Caco-2 (cell line): ENCODE data around the gene PTER. TPM values are rescaled to one million over a fixed set of nuclear protein-coding genes. Genes with fewer than 3 reads are reported as not detected.

ENCODE experiments used
- BruUV-seq: library from RNA; stranded (reverse); fragments of 400-500 nt; replicated peaks from 2 replicates; lab custom pipeline; 2021; lab: Mats Ljungman, UMichigan
- CTCF ChIA-PET: fragments of 300-600 bp; sonication (Branson Sonifier 250); formaldehyde crosslinking; loops from one replicate; lab custom pipeline; 2022; ENCODE audit warnings: antibody characterized with exemption; lab: Charles Lee
- POLR2A ChIA-PET: fragments of 300-600 bp; sonication (Branson Sonifier 250); formaldehyde crosslinking; loops from one replicate; lab custom pipeline; 2022; ENCODE audit warnings: antibody characterized with exemption; lab: Charles Lee
- DNase-seq, 2 experiments: peaks; one replicate each; pipeline versions ENCODE4 v3.0.0 to v3.0.0-alpha.2; 2020 to 2022
- H3K27me3 ChIP-seq: replicated peaks from 2 replicates; pipeline ENCODE4 v1.6.0; 2011; ENCODE audit warnings: low read length; ENCODE audit not compliant: control insufficient read depth, insufficient read depth
- H3K36me3 ChIP-seq: 2 replicates; pipeline ENCODE4 v1.5.1; 2011; ENCODE audit warnings: low read length; ENCODE audit not compliant: control insufficient read depth, insufficient read depth
- H3K4me1 ChIP-seq: fragments of 250-450 bp; sonication (Bioruptor Pico); 2 replicates; pipeline ENCODE4 v1.5.1; 2020; ENCODE audit warnings: mild to moderate bottlenecking
- H3K4me3 ChIP-seq: 2 replicates; pipeline ENCODE4 v1.5.1; 2011; ENCODE audit warnings: low read depth, mild to moderate bottlenecking, control low read depth, low read length
- H3K9me3 ChIP-seq: fragments of 250-450 bp; sonication (Bioruptor Pico); 2 replicates; pipeline ENCODE4 v1.5.1; 2020; ENCODE audit warnings: mild to moderate bottlenecking, moderate library complexity
- H3K27ac Mint-ChIP-seq: one replicate; pipeline ENCODE4 v1.8.0; 2022; ENCODE audit warnings: mixed read lengths; ENCODE audit not compliant: unreplicated experiment
- H3K27me3 Mint-ChIP-seq: one replicate; pipeline ENCODE4 v1.8.0; 2022; ENCODE audit warnings: mixed read lengths; ENCODE audit not compliant: insufficient read depth, unreplicated experiment
- H3K36me3 Mint-ChIP-seq: one replicate; pipeline ENCODE4 v1.8.0; 2022; ENCODE audit warnings: mild to moderate bottlenecking, mixed read lengths; ENCODE audit not compliant: insufficient read depth, unreplicated experiment
- H3K4me1 Mint-ChIP-seq: one replicate; pipeline ENCODE4 v1.8.0; 2022; ENCODE audit warnings: low read depth, mixed read lengths; ENCODE audit not compliant: unreplicated experiment
- H3K4me3 Mint-ChIP-seq: one replicate; pipeline ENCODE4 v1.8.0; 2022; ENCODE audit warnings: mild to moderate bottlenecking, moderate library complexity, mixed read lengths; ENCODE audit not compliant: unreplicated experiment
- H3K9me3 Mint-ChIP-seq: one replicate; pipeline ENCODE4 v1.8.0; 2022; ENCODE audit warnings: mixed read lengths; ENCODE audit not compliant: unreplicated experiment
- intact Hi-C: fragments of 100-400 bp; cut with micrococcal nuclease; formaldehyde crosslinking; loops from one replicate; pipeline ENCODE4 v1.10.0; 2022; ENCODE audit not compliant: unreplicated experiment
- total RNA-seq: library from RNA; stranded (reverse); gene quantifications from 2 replicates; pipeline ENCODE4 v1.2.3, GENCODE V29; 2022
- TF ChIP-seq, protein P1 (sequence below), 2 experiments: fragments of 200-600 bp in 1 of 2; IDR thresholded peaks; 1 replicate in 1 of 2; 2 replicates in 1 of 2; pipeline versions ENCODE4 v1.5.1 to v1.8.0; 2011 to 2022; ENCODE audit warnings: antibody characterized with exemption in 1 of 2, control low read depth in 1 of 2, inconsistent platforms in 1 of 2, low read depth in 1 of 2, low read length in 1 of 2, mild to moderate bottlenecking in 1 of 2, moderate library complexity in 1 of 2; ENCODE audit not compliant: insufficient read depth in 1 of 2, severe bottlenecking in 1 of 2, unreplicated experiment in 1 of 2

Gene PTER
- total RNA-seq, 1 experiment from 2014 or later, result 27.4 TPM

DNA sequence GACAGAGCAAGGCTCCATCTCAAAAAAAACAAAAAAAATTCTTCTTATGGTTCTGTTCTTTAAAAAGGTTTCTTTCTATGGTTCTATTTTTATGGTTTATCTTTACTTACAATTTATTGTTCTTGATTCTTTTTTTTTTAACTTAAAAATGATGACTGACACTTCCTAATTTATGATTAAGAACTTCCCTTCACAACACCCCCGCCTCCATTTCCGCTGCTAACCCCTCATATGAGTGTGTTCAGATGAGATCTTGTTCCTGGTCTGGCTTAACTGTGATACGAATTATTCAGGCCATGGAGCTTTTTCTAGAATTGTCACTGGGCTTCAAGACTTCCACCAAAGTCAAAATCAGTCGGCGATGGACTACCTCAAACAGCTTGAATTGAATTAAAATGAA lies 33.9 kb downstream of the PTER start:
- intact Hi-C loops, result no loop called here
- POLR2A ChIA-PET, result no interaction called here
- Mint-ChIP-seq H3K27ac (no peak overlapping the region), H3K9me3 (no peaks in the 10 kb centered on the region), H3K27me3 (no peaks in the 10 kb centered on the region), H3K4me1 (no peaks in the 10 kb centered on the region), H3K36me3 (no peaks in the 10 kb centered on the region), H3K4me3 (no peak overlapping the region)
- Histone ChIP-seq H3K9me3 (no peaks in the 10 kb centered on the region), H3K4me3 (no peak overlapping the region), H3K4me1 (peaks cover 6% of the 10 kb centered on the region; the same call in 1 of the 2 replicates), H3K36me3 (no peaks in the 10 kb centered on the region), H3K27me3 (no peaks in the 10 kb centered on the region)
- DNase-seq, result no peak
- no TSS peak for BruUV-seq
- TF ChIP-seq, protein P1, sequence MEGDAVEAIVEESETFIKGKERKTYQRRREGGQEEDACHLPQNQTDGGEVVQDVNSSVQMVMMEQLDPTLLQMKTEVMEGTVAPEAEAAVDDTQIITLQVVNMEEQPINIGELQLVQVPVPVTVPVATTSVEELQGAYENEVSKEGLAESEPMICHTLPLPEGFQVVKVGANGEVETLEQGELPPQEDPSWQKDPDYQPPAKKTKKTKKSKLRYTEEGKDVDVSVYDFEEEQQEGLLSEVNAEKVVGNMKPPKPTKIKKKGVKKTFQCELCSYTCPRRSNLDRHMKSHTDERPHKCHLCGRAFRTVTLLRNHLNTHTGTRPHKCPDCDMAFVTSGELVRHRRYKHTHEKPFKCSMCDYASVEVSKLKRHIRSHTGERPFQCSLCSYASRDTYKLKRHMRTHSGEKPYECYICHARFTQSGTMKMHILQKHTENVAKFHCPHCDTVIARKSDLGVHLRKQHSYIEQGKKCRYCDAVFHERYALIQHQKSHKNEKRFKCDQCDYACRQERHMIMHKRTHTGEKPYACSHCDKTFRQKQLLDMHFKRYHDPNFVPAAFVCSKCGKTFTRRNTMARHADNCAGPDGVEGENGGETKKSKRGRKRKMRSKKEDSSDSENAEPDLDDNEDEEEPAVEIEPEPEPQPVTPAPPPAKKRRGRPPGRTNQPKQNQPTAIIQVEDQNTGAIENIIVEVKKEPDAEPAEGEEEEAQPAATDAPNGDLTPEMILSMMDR (IDR thresholded peaks at IDR 0.05; ENCODE audit: insufficient read depth in 1 of 2, low read depth in 1 of 2, low read length in 1 of 2, severe bottlenecking in 1 of 2, unreplicated experiment in 1 of 2), result no peak
- CTCF ChIA-PET, result no interaction called here

DNA sequence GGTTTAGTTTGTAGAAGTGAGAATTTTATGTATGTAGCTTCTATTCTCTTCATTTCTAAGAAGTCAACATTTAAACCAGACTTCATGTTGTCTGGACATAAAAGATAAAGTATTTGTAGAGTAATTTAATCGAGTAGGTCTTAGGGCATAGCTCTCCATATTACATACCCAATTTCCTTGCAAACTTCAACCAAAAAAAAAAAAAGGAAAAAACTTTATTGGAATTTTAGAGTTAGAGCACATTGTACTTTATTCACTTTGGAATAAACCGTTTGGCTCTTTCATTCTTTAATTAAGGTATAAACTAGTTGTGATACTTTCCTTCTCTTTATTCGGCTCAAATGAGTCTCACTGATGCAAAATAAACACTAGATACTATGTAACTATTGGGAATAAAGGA lies 36.0 kb downstream of the PTER start:
- TF ChIP-seq, protein P1 (IDR thresholded peaks at IDR 0.05; ENCODE audit: insufficient read depth in 1 of 2, low read depth in 1 of 2, low read length in 1 of 2, severe bottlenecking in 1 of 2, unreplicated experiment in 1 of 2), result no peak
- H3K9me3 Mint-ChIP-seq, result no peaks in the 10 kb centered on the region
- BruUV-seq, result no TSS peak
- no peaks in the 10 kb centered on the region for H3K4me1 Mint-ChIP-seq
- no peaks in the 10 kb centered on the region for H3K27me3 Mint-ChIP-seq
- H3K4me3 Mint-ChIP-seq, result no peak overlapping the region
- no peaks in the 10 kb centered on the region for H3K36me3 Mint-ChIP-seq
- no peak overlapping the region for H3K27ac Mint-ChIP-seq
- intact Hi-C loops, result no loop called here
- Histone ChIP-seq H3K4me3 (no peak overlapping the region), H3K4me1 (peaks cover 6% of the 10 kb centered on the region; the same call in 1 of the 2 replicates), H3K27me3 (no peaks in the 10 kb centered on the region), H3K36me3 (no peaks in the 10 kb centered on the region), H3K9me3 (no peaks in the 10 kb centered on the region)
- DNase-seq, result no peak
- POLR2A ChIA-PET, result interaction anchor here (0.6 kb wide), 1 partner anchor 19 kb away, joined by 3 read pairs; no protein-coding TSS in a partner anchor
- CTCF ChIA-PET, result no interaction called here

DNA sequence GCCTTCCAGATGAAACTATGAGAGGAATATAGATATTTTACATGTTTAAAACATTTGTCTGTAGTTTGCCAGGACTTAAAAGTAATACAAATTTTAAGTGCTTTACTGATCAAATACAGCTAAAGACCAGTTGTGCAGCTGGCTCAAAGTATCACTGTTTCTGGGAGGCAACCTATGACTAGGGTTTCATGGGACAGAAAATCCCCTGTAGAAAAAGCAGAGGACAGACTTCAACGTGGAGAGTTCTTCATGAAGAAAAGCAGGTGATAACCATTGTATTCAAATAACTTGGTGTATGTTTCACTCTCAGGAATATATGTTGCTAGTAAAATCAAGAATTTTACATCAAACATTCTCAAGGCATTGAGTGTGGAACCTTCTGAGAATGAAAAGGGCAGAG lies 40.9 kb downstream of the PTER start:
- H3K4me3 ChIP-seq, result no peak overlapping the region
- Mint-ChIP-seq H3K9me3 (no peaks in the 10 kb centered on the region), H3K36me3 (no peaks in the 10 kb centered on the region), H3K27ac (no peak overlapping the region), H3K4me1 (no peaks in the 10 kb centered on the region), H3K27me3 (no peaks in the 10 kb centered on the region), H3K4me3 (no peak overlapping the region)
- DNase-seq, result no peak
- intact Hi-C loops, result no loop called here
- CTCF ChIA-PET, result interaction anchor here (0.5 kb wide), 1 partner anchor 214 kb away, joined by 4 read pairs; no protein-coding TSS in a partner anchor
- POLR2A ChIA-PET, result no interaction called here
- H3K4me1 ChIP-seq, result no peaks in the 10 kb centered on the region
- no peaks in the 10 kb centered on the region for H3K9me3 ChIP-seq
- no TSS peak for BruUV-seq
- no peaks in the 10 kb centered on the region for H3K36me3 ChIP-seq
- TF ChIP-seq, protein P1 (IDR thresholded peaks at IDR 0.05; ENCODE audit: insufficient read depth in 1 of 2, low read depth in 1 of 2, low read length in 1 of 2, severe bottlenecking in 1 of 2, unreplicated experiment in 1 of 2), result no peak
- no peaks in the 10 kb centered on the region for H3K27me3 ChIP-seq
